Muscle layer of duodenum (tissue), 2 donors: ENCODE results near the gene WWOX.

Experiments used
- H3K27ac ChIP-seq: one replicate; pipeline ENCODE4 v1.7.0; 2013; ENCODE audit warnings: mild to moderate bottlenecking, low read length
- H3K27me3 ChIP-seq: one replicate; pipeline ENCODE4 v1.7.0; 2013; ENCODE audit warnings: low read depth, mild to moderate bottlenecking, control low read depth, low read length
- H3K36me3 ChIP-seq, 2 donors: one replicate each; pipeline ENCODE4 v1.7.0; 2013; ENCODE audit warnings: low read length in 2 of 2, control low read depth in 1 of 2, mild to moderate bottlenecking in 1 of 2; ENCODE audit not compliant: insufficient read depth in 2 of 2, control insufficient read depth in 1 of 2
- H3K4me1 ChIP-seq, 2 donors: one replicate each; pipeline ENCODE4 v1.7.0; 2013; ENCODE audit warnings: low read length in 2 of 2, mild to moderate bottlenecking in 2 of 2, control low read depth in 1 of 2, moderate library complexity in 1 of 2; ENCODE audit not compliant: insufficient read depth in 2 of 2, control insufficient read depth in 1 of 2
- H3K4me3 ChIP-seq, 2 donors: one replicate each; pipeline ENCODE4 v1.7.0; 2013; ENCODE audit warnings: low read length in 2 of 2, low read depth in 1 of 2, mild to moderate bottlenecking in 1 of 2
- H3K9me3 ChIP-seq, 2 donors: one replicate each; pipeline ENCODE4 v1.7.0; 2013; ENCODE audit warnings: low read length in 2 of 2, control low read depth in 1 of 2, mild to moderate bottlenecking in 1 of 2; ENCODE audit not compliant: control insufficient read depth in 1 of 2
- donor health status: healthy.

The WWOX gene

GRCh38 chr16:78431701-78432100, 332.2 kb downstream of the WWOX start:
- Histone ChIP-seq H3K36me3 (peaks cover 0 to 4% of the 10 kb centered on the region in 2 donors), H3K27ac (no peak overlapping the region), H3K9me3 (no peaks in the 10 kb centered on the region), H3K4me3 (no peak overlapping the region), H3K4me1 (no peaks in the 10 kb centered on the region), H3K27me3 (no peaks in the 10 kb centered on the region)

DNA sequence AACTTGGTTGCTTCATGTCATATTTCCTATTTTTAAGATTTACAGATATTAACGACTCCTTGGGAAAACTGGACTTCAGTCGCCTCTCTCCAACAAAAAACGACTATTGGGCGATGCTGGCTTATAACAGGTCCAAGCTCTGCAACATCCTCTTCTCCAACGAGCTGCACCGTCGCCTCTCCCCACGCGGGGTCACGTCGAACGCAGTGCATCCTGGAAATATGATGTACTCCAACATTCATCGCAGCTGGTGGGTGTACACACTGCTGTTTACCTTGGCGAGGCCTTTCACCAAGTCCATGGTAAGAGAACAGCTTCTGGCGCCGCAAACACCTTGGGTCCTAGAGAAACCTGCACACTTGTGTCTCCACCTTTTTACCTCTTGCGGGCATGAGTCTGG, 333.0 kb downstream of the WWOX start:
- Histone ChIP-seq H3K27me3 (no peaks in the 10 kb centered on the region), H3K9me3 (no peaks in the 10 kb centered on the region), H3K36me3 (peaks cover 0 to 4% of the 10 kb centered on the region in 2 donors), H3K4me1 (no peaks in the 10 kb centered on the region), H3K4me3 (no peak overlapping the region), H3K27ac (no peak overlapping the region)

DNA sequence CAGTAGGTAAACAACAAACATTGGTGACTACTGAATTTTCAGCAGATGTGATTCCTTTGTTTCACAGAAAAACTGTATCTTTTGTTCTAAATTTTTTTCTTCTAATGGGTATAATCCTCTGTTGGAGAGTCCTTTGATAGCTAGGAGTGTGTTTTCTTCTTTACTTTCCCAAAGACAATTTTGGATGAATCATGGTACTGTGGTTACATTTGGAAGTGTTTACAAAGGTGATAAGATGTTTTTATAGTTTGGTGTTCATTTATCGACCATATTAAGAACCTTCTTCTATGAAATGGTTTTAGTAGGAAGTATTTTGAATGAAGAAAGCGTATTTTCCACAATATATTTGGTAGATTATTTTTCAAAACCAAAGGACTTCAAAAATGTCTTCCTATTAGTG, 333.7 kb downstream of the WWOX start:
- no peak overlapping the region for H3K4me3 ChIP-seq
- H3K27ac ChIP-seq: no peak overlapping the region
- no peaks in the 10 kb centered on the region for H3K27me3 ChIP-seq
- no peaks in the 10 kb centered on the region for H3K4me1 ChIP-seq
- H3K36me3 ChIP-seq: peaks cover 0 to 4% of the 10 kb centered on the region in 2 donors
- no peaks in the 10 kb centered on the region for H3K9me3 ChIP-seq

DNA sequence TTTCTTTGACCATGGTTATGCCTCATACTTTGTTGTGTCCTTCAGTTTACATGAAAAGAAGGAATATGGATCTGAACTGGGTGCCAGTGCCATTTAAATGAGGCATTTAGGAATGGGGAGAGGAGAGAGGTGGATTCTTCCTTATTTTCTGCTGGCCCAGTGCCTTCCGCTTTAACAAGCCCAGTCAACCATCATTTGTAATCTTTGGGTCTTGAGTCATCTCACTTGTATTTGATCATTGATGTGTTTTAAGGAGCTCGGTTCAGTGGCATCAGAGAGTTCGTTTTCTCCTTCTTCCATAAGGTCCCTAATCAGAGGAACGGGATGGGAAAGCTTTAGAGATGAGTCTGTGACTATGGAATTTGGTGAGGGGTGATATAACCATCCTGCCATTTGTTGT, 334.9 kb downstream of the WWOX start:
- Histone ChIP-seq H3K27ac (no peak overlapping the region), H3K36me3 (no peaks in the 10 kb centered on the region), H3K4me1 (no peaks in the 10 kb centered on the region), H3K4me3 (no peak overlapping the region), H3K9me3 (no peaks in the 10 kb centered on the region), H3K27me3 (no peaks in the 10 kb centered on the region)

- H3K4me1 ChIP-seq: no peaks in the 10 kb centered on the region
- no peak overlapping the region for H3K27ac ChIP-seq
- H3K4me3 ChIP-seq: no peak overlapping the region
- H3K27me3 ChIP-seq: no peaks in the 10 kb centered on the region
- no peaks in the 10 kb centered on the region for H3K9me3 ChIP-seq
- no peaks in the 10 kb centered on the region for H3K36me3 ChIP-seq
Measured at GRCh38 chr16:78435260-78435659, 335.8 kb downstream of the WWOX start.

- Histone ChIP-seq H3K27ac (no peak overlapping the region), H3K27me3 (no peaks in the 10 kb centered on the region), H3K4me1 (no peaks in the 10 kb centered on the region), H3K36me3 (no peaks in the 10 kb centered on the region), H3K4me3 (no peak overlapping the region), H3K9me3 (no peaks in the 10 kb centered on the region)
Measured at GRCh38 chr16:78436023-78436422, 336.6 kb downstream of the WWOX start.

GRCh38 chr16:78436846-78437245, 337.4 kb downstream of the WWOX start:
- Histone ChIP-seq H3K4me1 (no peaks in the 10 kb centered on the region), H3K4me3 (no peak overlapping the region), H3K9me3 (no peaks in the 10 kb centered on the region), H3K27ac (no peak overlapping the region), H3K36me3 (no peaks in the 10 kb centered on the region), H3K27me3 (no peaks in the 10 kb centered on the region)

DNA sequence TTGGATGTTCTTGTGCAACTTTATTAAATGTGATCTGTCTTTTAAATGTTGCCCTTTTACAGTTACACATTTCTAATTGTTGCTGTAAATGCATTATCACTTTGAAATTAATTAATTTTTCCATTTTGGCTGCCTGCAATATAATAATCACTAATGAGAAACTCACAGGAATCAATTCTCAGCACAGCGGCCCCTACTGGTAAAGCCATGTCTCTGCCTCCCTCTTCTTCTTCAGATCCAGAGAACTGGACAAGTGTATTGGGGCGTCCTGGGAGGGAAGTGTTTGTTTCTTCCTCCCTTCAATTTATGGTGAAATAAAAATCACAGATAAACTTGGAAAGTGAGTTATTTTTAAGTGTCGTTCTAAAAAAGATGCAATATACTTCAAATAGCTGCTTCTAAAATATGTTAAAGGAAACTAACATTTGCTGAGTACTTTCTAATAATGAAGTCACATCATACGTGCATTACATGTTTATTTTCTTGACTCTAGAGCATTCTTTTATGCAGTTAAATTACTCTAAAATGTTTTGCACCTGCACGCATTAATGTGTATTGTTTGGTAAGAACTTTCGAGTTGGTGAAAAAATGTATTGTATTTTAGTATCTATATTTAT, 338.0 kb downstream of the WWOX start:
- no peaks in the 10 kb centered on the region for H3K4me1 ChIP-seq
- H3K4me3 ChIP-seq: no peak overlapping the region
- no peak overlapping the region for H3K27ac ChIP-seq
- no peaks in the 10 kb centered on the region for H3K36me3 ChIP-seq
- H3K9me3 ChIP-seq: no peaks in the 10 kb centered on the region
- no peaks in the 10 kb centered on the region for H3K27me3 ChIP-seq

DNA sequence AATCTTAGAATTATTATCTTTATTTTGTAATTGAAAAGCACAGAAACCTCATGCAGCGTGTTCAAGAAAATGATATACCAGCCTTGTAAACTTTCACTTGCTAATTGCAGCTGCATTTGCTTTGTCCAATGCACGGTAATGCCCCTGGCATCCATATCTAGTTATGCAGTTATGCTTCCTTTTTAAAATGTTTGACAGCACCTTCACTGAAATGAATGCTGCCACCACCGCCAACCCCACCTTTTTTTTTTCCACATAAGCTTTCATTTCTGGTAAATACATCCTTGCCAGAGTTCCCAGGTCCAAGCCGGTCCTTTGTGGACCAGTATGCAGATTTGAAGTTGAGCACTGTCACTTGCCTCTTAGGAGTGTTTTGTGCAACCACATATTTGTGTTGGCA, 338.8 kb downstream of the WWOX start:
- no peaks in the 10 kb centered on the region for H3K9me3 ChIP-seq
- no peak overlapping the region for H3K27ac ChIP-seq
- no peak overlapping the region for H3K4me3 ChIP-seq
- no peaks in the 10 kb centered on the region for H3K36me3 ChIP-seq
- H3K27me3 ChIP-seq: no peaks in the 10 kb centered on the region
- no peaks in the 10 kb centered on the region for H3K4me1 ChIP-seq

- H3K36me3 ChIP-seq: no peaks in the 10 kb centered on the region
- no peaks in the 10 kb centered on the region for H3K9me3 ChIP-seq
- H3K27ac ChIP-seq: no peak overlapping the region
- H3K4me3 ChIP-seq: no peak overlapping the region
- no peaks in the 10 kb centered on the region for H3K27me3 ChIP-seq
- no peaks in the 10 kb centered on the region for H3K4me1 ChIP-seq
Measured at GRCh38 chr16:78438632-78439031, 339.2 kb downstream of the WWOX start.

DNA sequence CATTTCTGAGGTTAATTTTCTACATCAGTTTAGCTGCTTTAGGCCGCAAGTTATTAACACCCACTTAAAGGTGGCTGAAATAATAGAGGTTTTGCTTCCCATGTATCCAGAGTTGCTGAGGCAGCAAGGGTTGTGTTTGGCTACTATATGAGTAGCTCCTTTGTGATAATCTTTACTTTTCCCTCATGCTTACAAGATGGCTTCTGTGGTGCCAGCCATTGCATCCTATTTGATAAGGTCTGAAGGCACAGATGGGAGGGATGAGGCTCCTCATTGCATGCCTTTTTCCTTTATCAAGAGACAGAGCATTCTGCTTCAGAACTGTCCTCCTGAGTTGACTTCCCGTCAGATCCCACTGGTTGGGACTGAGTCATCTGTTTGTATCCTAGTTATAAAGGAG, 340.2 kb downstream of the WWOX start:
- H3K36me3 ChIP-seq: no peaks in the 10 kb centered on the region
- no peaks in the 10 kb centered on the region for H3K9me3 ChIP-seq
- no peak overlapping the region for H3K4me3 ChIP-seq
- H3K27ac ChIP-seq: no peak overlapping the region
- no peaks in the 10 kb centered on the region for H3K4me1 ChIP-seq
- H3K27me3 ChIP-seq: no peaks in the 10 kb centered on the region

- no peaks in the 10 kb centered on the region for H3K9me3 ChIP-seq
- no peak overlapping the region for H3K27ac ChIP-seq
- no peaks in the 10 kb centered on the region for H3K27me3 ChIP-seq
- H3K36me3 ChIP-seq: no peaks in the 10 kb centered on the region
- no peaks in the 10 kb centered on the region for H3K4me1 ChIP-seq
- no peak overlapping the region for H3K4me3 ChIP-seq
Measured at GRCh38 chr16:78441298-78441697, 341.8 kb downstream of the WWOX start.
